Activated CD4-positive, CD25-positive, alpha-beta regulatory T cell (primary cell): Measurements from ENCODE around the gene ATP4A.
"Not testable (repeated sequence)": the region's sequence is repeated elsewhere in the genome, so short reads cannot be mapped to it uniquely, and the experiment has no call there.

ENCODE experiments used
- DNase-seq, 4 experiments: peaks; one replicate each; lab custom pipeline; 2025; lab: John Stamatoyannopoulos, UW

ATP4A gene

GRCh38 chr19:35563207-35563829, at the start of gene ATP4A:
TSS of gene ATP4A (minus strand) at chr19:35563658. CDS start at chr19:35563629, 29 bp downstream.
- no peak for DNase-seq

DNA sequence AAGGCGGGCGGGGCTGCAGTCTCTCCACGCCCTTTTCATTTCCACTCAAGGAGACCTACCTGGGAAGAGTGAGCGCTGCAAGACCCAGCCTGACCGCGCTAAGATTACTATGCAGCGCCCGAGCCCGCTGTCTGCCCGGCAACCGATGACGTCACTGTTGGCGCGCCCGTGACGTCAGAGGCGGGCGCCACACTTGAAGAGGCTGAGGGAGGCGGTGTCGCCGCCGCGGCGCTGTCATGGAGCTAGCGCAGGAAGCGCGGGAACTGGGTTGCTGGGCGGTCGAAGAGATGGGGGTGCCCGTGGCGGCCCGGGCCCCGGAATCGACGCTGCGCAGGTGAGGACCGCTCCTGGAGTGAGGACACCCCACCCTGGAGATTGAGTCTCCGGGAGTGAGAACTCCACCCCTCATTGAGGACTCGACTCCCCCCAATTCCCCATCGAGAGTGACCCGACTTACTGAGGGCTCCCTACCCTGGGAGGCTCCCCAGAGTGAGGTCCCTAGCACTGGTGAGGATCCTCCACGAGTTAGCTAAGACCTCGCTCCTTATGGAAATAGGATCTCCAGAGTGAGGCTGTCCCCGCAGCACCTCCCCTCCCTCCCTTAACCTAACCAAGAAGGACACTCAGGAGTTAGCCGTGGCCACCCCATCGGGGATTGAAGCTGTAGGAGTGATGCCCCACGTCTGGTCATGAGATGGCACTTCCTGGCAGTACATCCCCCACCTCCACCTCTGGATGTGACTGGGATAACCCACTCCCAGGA, 49.3 kb upstream of the ATP4A start, which contains the start of gene HAUS5:
Gene HAUS5, plus strand, starts transcription at position 177 of the 763 bp plus-strand sequence. Its CDS starts 60 bp downstream, at position 237.
- peak; percentile 82 to 93 (median 89) for DNase-seq

- DNase-seq: no peak
Measured at GRCh38 chr19:35612224-35612558, 48.7 kb upstream of the ATP4A start.

DNA sequence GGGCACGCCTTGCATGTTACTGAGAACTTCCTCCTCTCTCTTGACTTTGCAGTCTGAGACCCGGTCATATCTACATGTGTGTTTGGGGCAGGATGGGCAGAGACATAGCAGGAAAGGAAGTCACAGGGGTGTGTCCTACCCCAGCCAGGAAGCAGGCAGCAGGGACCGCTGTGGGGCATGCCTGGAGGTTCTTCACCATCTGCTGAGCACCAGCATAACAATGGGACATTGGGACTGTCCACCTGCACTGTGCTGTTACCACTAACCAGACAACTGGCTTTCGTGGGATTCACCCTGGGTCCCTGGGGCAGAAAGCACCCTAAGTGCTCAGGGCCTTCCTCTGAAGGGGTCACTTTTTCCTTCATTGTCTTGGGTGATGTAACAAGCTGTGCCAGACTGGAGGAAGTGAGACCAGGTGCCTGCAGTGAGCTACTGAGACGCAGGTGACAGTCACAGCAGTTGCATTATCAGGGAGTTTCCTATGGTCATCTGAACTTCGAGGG, 46.4 kb upstream of the ATP4A start:
- peak in 1 of 4 experiments; percentile 16 for DNase-seq

GRCh38 chr19:35608251-35608650, 44.8 kb upstream of the ATP4A start:
- DNase-seq: no peak

DNA sequence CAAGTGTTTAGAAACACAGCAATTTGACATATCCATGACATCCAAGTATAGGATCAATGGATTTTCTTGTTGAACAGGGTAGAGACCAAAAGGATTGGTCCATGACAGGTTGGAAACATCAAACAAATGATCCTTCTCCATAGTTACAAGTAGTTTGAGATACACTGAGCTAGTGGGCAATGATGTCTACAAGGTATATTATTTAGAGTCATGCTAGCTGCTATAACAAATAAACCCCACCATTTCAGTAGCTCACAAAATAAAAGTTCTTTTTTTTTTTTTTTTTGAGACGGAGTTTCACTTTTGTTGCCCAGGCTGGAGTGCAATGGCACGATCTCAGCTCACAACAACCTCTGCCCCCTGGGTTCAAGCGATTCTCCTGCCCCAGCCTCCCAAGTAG, 44.2 kb upstream of the ATP4A start:
- no peak for DNase-seq

GRCh38 chr19:35607170-35607569, 43.7 kb upstream of the ATP4A start:
- DNase-seq: not testable (repeated sequence)

DNA sequence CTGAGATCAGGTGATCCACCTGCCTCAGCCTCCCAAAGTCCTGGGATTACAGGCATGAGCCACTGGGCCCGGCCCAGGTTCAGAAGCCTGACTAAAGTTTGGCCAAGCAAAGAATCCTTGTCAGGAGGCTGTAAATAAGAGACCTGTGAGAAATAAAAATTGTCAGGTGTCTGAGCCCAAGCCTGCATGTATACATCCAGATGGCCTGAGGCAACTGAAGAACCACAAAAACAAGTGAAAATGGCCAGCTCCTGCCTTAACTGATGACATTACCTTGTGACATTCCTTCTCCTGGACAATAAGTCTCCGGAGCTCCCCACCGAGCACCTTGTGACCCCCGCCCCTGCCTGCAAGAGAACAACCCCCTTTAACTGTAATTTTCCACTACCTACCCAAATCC, 41.0 kb upstream of the ATP4A start:
- DNase-seq: not testable (repeated sequence)

DNA sequence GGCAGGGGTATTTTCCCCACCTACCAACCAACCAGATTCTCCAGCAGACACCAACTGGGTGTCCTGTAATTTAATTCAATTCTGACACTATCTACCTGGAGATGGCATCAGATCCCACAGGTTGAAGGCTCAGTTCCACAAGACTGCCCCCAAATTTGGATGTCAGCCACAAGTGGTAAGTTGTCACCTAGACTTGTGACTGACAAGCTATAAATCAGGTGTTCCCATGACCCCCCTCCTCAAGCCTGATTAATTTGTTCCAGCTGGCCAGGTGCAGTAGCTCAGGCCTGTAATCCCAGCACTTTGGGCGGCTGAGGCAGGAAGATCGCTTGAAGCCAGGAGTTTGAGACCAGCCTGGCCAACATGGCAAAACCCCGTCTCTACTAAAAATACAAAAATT, 38.5 kb upstream of the ATP4A start:
- DNase-seq: no peak

- no peak for DNase-seq
Measured at GRCh38 chr19:35596366-35596999, 33.0 kb upstream of the ATP4A start.

DNA sequence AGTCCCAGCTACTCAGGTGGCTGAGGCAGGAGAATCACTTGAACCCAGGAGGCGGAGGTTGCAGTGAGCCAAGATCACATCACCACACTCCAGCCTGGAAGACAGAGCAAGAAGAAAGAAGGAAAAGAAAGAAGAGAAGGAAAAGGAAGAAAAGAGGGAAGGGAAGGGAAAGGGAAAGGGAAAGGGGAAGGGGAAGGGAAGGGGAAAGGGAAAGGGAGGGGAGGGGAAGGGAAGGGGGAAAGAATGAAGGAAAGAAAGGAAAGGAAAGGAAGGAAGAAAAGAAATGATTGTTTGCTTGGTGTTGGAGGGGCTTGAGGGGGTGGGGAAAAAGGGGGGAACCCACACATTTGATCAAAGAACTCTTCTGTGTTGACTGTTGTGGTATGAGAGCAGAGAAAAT, 32.5 kb upstream of the ATP4A start:
- no peak for DNase-seq

DNA sequence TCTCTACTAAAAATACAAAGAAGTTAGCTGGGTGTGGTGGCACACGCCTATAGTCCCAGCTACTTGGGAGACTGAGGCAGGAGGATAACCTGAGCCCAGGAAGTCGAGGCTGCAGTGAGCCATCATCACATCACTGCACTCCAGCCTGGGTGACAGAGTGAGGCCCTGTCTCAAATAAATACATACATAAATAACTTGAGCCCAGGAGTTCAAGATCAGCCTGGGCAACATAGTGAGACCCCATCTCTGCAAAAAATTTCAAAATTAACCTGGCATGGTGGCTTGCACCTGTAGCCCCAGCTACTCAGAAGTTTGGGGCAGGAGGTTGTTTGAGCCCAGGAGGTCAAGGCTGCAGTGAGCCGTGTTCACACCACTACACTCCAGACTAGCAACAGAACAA, 31.6 kb upstream of the ATP4A start:
- not testable (repeated sequence) for DNase-seq

DNA sequence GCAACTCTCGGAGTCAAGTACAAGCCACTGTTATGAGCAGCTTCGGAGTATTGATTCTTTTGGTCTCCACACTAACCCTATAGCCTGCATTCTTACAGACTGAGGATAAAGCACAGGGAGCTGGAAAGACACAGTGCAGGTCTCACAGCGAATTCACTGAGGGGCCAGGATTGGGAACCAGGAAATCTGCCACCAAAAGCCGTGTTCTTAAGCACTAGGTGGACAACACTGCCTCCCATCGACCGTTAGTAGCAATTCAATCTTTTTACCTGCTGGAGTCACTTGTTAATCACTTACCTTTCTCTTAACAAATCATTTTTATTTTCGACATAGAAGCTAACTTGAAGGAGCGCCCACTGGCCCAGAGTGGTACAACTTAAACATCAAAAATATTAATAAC, 28.8 kb upstream of the ATP4A start:
- DNase-seq: no peak

GRCh38 chr19:35590875-35591274, 27.4 kb upstream of the ATP4A start:
- DNase-seq: no peak

DNA sequence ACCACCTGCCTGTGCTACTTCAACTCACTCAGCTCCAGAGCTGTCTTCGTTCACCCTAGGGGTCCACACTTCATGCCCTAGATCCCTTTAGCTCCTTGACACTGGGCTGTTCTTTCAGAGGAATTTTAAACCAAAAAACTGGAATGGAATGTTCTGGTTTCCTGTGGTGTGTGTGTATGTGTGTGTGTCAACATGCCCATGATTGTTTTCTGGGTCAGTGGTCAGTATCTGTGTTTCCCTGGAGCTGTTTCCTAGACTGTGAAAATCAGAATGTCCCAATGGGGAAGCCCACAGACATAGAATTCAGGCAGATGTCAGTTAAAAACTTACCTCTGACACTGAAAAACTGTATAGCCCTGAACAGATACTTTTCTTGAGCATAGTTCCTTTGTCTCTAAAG, 23.9 kb upstream of the ATP4A start:
- no peak for DNase-seq

DNA sequence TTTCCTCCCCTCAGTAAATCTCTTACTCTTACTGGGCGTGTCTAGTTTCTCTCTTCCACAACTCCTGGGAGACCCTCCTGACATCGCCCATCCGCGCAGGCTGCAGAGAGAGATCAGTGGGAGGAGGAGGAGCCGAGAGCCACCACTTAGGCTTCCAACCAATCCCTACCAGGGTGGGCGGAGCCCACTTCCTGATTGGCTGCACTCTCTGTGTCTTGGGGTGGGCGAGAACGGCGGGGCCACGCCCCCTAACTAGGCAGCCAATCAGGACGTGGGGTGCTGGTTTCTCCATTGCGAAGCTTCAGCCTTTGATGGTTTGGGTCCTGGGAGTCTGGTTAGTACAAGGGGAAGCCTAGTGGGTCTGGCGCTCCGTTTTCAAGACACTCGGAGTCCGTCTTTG, 22.4 kb upstream of the ATP4A start, which contains the start of gene PMIS2:
Gene PMIS2, plus strand, starts transcription at position 326 of the 400 bp plus-strand sequence. CDS start 87 bp downstream, outside the sequence.
- no peak for DNase-seq

- no peak for DNase-seq
Measured at GRCh38 chr19:35582760-35583159, 19.3 kb upstream of the ATP4A start.

DNA sequence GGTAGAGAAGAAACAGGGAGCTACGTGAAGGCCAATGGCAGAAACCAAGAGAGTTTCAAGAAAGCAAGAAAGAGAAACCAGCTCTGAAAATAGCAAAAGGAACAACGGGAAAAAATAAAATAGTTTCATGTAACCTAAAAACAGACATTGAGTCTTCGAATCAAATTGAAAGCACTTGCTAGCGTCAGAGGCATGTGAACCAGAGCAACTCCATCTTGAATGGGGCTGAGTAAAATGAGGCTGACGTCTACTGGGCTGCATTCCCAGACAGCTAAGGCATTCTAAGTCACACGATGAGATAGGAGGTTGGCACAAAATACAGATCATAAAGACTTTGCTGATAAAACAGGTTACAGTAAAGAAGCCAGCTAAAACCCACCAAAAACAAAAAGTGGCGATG, 15.2 kb upstream of the ATP4A start:
- no peak for DNase-seq

DNA sequence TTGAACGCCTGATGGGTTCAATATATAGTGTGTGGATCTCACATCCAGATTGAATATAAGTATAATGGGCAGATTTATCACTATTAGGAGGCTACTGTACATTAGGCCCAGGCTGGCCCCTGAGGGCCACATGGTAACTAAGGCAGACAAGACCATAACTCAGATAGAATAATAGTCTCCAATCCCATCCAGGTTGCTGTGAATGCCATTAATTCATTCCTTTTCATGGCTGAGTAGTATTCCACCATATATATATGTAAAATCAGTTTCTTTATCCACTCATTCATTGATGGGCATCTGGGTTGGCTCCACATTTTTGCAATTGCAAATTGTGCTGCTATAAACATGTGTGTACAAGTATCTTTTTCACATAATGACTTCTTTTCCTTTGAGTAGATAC, 14.5 kb upstream of the ATP4A start:
- DNase-seq: no peak

- DNase-seq: no peak
Measured at GRCh38 chr19:35571406-35571965, 8.0 kb upstream of the ATP4A start.

GRCh38 chr19:35569281-35569781, 5.9 kb upstream of the ATP4A start:
- DNase-seq: no peak

DNA sequence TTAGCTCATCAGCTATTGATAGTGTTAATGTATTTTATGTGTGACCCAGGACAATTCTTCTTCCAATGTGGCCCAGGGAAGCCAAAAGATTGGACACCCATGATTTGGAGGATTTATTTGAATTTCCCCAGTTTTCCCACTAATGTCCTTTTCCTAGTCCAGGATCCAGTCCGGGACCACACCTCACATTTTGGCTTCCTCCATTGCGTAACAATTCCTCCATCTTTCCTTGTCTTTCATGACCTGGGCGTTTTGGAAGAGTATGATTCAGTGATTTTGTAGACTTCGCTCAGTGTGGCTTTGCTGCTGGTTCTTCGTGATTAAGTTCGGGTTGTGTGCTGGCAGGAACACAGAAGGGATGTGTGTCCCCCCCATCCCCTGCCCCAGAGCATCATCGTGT, 3.3 kb upstream of the ATP4A start:
- no peak for DNase-seq
